Upper lobe of left lung (tissue), 4 donors: ENCODE results near the gene OR1S2.

Experiments used
- EP300 ChIP-seq, 4 donors: sonication (generic); formaldehyde crosslinking; IDR thresholded peaks; one replicate each; pipeline ENCODE4 v1.5.1; 2017; ENCODE audit warnings: antibody characterized with exemption in 4 of 4, control low read depth in 2 of 4
- POLR2A ChIP-seq, 4 donors: fragments of 450-650 bp; IDR thresholded peaks; one replicate each; pipeline ENCODE4 v1.5.1; 2016 to 2017; ENCODE audit warnings: antibody characterized with exemption in 4 of 4, mild to moderate bottlenecking in 2 of 4
- POLR2AphosphoS5 ChIP-seq, 2 donors: sonication (generic); formaldehyde crosslinking; IDR thresholded peaks; one replicate each; pipeline ENCODE4 v1.5.1; 2017; ENCODE audit warnings: antibody characterized with exemption in 2 of 2
- TF ChIP-seq, protein P1 (sequence below), 6 experiments: fragments of 450-650 bp in 4 of 6; fragments of 200-600 bp in 2 of 6; sonication (generic) in 2 of 6; IDR thresholded peaks; one replicate each; pipeline ENCODE4 v1.5.1; 2016 to 2019; ENCODE audit warnings: antibody characterized with exemption in 6 of 6

DNA sequence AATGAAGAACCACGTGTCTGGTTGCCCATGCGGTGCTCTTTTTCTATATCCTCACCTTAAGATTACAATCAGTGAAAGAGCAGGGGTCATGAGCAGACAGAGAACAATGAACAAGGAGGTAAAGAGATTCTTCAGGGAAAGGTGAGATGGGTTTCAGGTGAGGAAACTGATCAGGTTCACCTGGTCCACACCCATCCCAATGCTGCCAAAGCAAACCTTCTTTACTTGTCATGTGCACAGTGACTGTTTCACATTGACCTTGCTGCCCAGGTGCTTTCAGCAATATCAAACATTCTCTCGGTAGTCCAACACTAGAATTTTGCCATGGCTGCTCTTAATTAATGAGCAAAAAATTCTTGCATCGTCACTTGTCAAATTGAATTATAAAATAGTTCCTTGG lies 39.6 kb downstream of the OR1S2 start:
- TF ChIP-seq, protein P1, sequence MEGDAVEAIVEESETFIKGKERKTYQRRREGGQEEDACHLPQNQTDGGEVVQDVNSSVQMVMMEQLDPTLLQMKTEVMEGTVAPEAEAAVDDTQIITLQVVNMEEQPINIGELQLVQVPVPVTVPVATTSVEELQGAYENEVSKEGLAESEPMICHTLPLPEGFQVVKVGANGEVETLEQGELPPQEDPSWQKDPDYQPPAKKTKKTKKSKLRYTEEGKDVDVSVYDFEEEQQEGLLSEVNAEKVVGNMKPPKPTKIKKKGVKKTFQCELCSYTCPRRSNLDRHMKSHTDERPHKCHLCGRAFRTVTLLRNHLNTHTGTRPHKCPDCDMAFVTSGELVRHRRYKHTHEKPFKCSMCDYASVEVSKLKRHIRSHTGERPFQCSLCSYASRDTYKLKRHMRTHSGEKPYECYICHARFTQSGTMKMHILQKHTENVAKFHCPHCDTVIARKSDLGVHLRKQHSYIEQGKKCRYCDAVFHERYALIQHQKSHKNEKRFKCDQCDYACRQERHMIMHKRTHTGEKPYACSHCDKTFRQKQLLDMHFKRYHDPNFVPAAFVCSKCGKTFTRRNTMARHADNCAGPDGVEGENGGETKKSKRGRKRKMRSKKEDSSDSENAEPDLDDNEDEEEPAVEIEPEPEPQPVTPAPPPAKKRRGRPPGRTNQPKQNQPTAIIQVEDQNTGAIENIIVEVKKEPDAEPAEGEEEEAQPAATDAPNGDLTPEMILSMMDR (IDR thresholded peaks at IDR 0.05), result no peak
- TF ChIP-seq POLR2AphosphoS5 (IDR thresholded peaks at IDR 0.05) (no peak), EP300 (IDR thresholded peaks at IDR 0.05) (no peak), POLR2A (IDR thresholded peaks at IDR 0.05) (no peak)
